ENCODE data around the gene CDH23. TPM values are rescaled to one million over a fixed set of nuclear protein-coding genes. Genes with fewer than 3 reads are reported as not detected.

Gene CDH23
- total RNA-seq, 1 experiment from 2014 or later = 0.02 TPM

DNA sequence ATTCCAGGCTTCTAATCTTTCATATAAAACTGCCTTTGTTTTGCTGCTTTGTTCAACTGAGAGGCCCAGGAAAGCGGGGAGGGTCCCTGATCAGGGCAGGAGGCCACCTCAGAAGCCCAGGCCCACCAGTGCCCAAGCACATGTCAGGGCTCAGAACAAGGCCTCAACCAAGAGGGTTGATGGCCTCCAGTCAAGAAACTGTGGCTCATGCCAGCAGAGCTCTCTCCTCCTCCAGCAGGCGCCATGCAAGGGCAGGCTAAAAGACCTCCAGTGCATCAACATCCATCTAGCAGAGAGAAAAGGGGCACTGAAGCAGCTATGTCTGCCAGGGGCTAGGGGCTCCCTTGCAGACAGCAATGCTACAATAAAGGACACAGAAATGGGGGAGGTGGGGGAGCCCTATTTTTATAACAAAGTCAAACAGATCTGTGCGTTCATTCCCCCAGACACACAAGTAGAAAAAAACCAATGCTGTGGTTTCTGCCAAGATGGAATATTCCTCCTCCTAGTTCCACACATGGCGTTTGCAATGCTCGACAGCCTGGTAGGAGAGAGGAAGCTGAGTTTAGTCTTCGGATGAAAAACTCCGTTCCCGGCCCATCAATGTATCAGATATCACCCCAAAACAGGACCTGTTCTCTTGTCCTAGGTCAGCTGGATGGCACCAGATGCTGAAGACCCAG, 420.4 kb downstream of the CDH23 start:
- Mint-ChIP-seq H3K27ac (ENCODE audit: low read depth, unreplicated experiment) (no peak overlapping the region), H3K27me3 (ENCODE audit: insufficient read depth, unreplicated experiment) (no peaks in the 10 kb centered on the region), H3K4me1 (ENCODE audit: insufficient read depth, unreplicated experiment) (no peaks in the 10 kb centered on the region), H3K36me3 (ENCODE audit: insufficient read depth, unreplicated experiment) (peaks cover 67% of the 10 kb centered on the region), H3K4me3 (ENCODE audit: unreplicated experiment) (no peak overlapping the region), H3K9me3 (ENCODE audit: unreplicated experiment) (no peaks in the 10 kb centered on the region)
- BruUV-seq (replicated peaks) = TSS peak; percentile 80
- ChIA-PET POLR2A (interaction anchor here (1.2 kb wide), 1 partner anchor 21 kb away, joined by 3 read pairs; no protein-coding TSS in a partner anchor), CTCF (interaction anchor here (0.6 to 1.5 kb wide), 4 partner anchors 14 to 1282 kb away, joined by 3 to 7 read pairs (median 4); no protein-coding TSS in a partner anchor)
- TF ChIP-seq, protein P1, sequence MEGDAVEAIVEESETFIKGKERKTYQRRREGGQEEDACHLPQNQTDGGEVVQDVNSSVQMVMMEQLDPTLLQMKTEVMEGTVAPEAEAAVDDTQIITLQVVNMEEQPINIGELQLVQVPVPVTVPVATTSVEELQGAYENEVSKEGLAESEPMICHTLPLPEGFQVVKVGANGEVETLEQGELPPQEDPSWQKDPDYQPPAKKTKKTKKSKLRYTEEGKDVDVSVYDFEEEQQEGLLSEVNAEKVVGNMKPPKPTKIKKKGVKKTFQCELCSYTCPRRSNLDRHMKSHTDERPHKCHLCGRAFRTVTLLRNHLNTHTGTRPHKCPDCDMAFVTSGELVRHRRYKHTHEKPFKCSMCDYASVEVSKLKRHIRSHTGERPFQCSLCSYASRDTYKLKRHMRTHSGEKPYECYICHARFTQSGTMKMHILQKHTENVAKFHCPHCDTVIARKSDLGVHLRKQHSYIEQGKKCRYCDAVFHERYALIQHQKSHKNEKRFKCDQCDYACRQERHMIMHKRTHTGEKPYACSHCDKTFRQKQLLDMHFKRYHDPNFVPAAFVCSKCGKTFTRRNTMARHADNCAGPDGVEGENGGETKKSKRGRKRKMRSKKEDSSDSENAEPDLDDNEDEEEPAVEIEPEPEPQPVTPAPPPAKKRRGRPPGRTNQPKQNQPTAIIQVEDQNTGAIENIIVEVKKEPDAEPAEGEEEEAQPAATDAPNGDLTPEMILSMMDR (IDR thresholded peaks at IDR 0.05; ENCODE audit: unreplicated experiment) = no peak
- no peak for DNase-seq (ENCODE audit: unreplicated experiment)
- intact Hi-C loops (cut with micrococcal nuclease) = no loop called here

DNA sequence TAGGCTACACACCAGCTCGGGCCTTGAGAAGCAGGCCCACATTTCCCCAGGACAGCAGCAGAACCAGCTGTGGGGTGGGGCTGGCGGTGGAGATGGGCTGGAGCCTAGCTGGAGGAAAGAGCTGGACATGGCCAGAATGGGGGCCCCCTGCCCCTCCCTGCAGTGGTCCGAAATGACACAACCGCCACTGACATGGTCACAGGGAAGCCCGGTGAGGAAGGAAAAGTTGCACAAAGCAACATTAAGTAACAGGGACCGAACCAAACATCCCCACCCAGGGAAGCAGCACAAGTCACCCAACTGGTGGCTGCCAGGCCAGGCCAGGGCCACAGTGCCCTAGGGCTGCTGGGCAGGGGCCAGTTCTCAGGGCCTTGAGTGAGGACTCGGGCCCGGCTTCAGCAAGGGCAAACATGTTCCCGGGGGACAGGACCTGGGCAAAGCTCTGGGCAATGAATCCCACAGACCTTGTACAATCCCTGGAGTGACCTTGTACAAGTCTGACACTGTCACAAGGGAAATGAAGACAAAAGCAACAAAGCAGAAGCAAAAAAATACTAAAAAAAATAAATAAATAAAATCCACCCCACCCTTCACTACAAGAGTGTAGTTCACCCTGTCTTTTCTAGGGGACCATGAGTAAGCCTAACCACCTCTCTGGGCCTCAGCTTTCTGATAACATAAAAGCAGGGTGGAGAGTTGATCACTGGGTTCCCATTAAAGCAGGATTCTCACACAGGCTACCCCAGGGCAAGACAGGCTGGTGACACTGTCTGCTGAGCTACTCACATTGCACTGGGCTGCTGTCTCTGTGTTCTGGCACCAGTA, 421.3 kb downstream of the CDH23 start:
- no peak for DNase-seq (ENCODE audit: unreplicated experiment)
- Mint-ChIP-seq H3K9me3 (ENCODE audit: unreplicated experiment) (no peaks in the 10 kb centered on the region), H3K36me3 (ENCODE audit: insufficient read depth, unreplicated experiment) (peaks cover 76% of the 10 kb centered on the region), H3K4me1 (ENCODE audit: insufficient read depth, unreplicated experiment) (no peaks in the 10 kb centered on the region), H3K27me3 (ENCODE audit: insufficient read depth, unreplicated experiment) (no peaks in the 10 kb centered on the region), H3K27ac (ENCODE audit: low read depth, unreplicated experiment) (no peak overlapping the region), H3K4me3 (ENCODE audit: unreplicated experiment) (no peak overlapping the region)
- intact Hi-C loops (cut with micrococcal nuclease) = no loop called here
- CTCF ChIA-PET = interaction anchor here (0.6 to 1.2 kb wide), 3 partner anchors 13 to 1281 kb away, joined by 4 to 6 read pairs (median 5); no protein-coding TSS in a partner anchor
- POLR2A ChIA-PET = interaction anchor here (0.6 to 1.3 kb wide), 2 partner anchors 11 to 1769 kb away, joined by 3 read pairs; no protein-coding TSS in a partner anchor
- no TSS peak for BruUV-seq (replicated peaks)
- TF ChIP-seq, protein P1 (IDR thresholded peaks at IDR 0.05; ENCODE audit: unreplicated experiment) = no peak

- Mint-ChIP-seq H3K9me3 (ENCODE audit: unreplicated experiment) (no peaks in the 10 kb centered on the region), H3K27ac (ENCODE audit: low read depth, unreplicated experiment) (no peak overlapping the region), H3K4me1 (ENCODE audit: insufficient read depth, unreplicated experiment) (no peaks in the 10 kb centered on the region), H3K27me3 (ENCODE audit: insufficient read depth, unreplicated experiment) (no peaks in the 10 kb centered on the region), H3K4me3 (ENCODE audit: unreplicated experiment) (no peak overlapping the region), H3K36me3 (ENCODE audit: insufficient read depth, unreplicated experiment) (peaks cover 82% of the 10 kb centered on the region)
- BruUV-seq (replicated peaks) = no TSS peak
- DNase-seq (ENCODE audit: unreplicated experiment) = no peak
- ChIA-PET CTCF (interaction anchor here (1.2 kb wide), 1 partner anchor 77 kb away, joined by 6 read pairs; no protein-coding TSS in a partner anchor), POLR2A (interaction anchor here (1.3 kb wide), 1 partner anchor 12 kb away, joined by 3 read pairs; no protein-coding TSS in a partner anchor)
- TF ChIP-seq, protein P1 (IDR thresholded peaks at IDR 0.05; ENCODE audit: unreplicated experiment) = no peak
- intact Hi-C loops (cut with micrococcal nuclease) = no loop called here
Measured at GRCh38 chr10:71818674-71819260, 422.0 kb downstream of the CDH23 start.

- BruUV-seq (replicated peaks) = no TSS peak
- H3K4me3 Mint-ChIP-seq (ENCODE audit: unreplicated experiment) = no peak overlapping the region
- ChIA-PET CTCF (interaction anchor here (1.2 kb wide), 1 partner anchor 77 kb away, joined by 6 read pairs; no protein-coding TSS in a partner anchor), POLR2A (no interaction called here)
- no peaks in the 10 kb centered on the region for H3K27me3 Mint-ChIP-seq (ENCODE audit: insufficient read depth, unreplicated experiment)
- intact Hi-C loops (cut with micrococcal nuclease) = no loop called here
- H3K9me3 Mint-ChIP-seq (ENCODE audit: unreplicated experiment) = no peaks in the 10 kb centered on the region
- no peaks in the 10 kb centered on the region for H3K4me1 Mint-ChIP-seq (ENCODE audit: insufficient read depth, unreplicated experiment)
- H3K27ac Mint-ChIP-seq (ENCODE audit: low read depth, unreplicated experiment) = no peak overlapping the region
- DNase-seq (ENCODE audit: unreplicated experiment) = no peak
- H3K36me3 Mint-ChIP-seq (ENCODE audit: insufficient read depth, unreplicated experiment) = peaks cover 85% of the 10 kb centered on the region
- TF ChIP-seq, protein P1 (IDR thresholded peaks at IDR 0.05; ENCODE audit: unreplicated experiment) = no peak
Measured at GRCh38 chr10:71819441-71819861, 422.7 kb downstream of the CDH23 start.
